Measurements from ENCODE around the gene SBSN.

SBSN gene

DNA sequence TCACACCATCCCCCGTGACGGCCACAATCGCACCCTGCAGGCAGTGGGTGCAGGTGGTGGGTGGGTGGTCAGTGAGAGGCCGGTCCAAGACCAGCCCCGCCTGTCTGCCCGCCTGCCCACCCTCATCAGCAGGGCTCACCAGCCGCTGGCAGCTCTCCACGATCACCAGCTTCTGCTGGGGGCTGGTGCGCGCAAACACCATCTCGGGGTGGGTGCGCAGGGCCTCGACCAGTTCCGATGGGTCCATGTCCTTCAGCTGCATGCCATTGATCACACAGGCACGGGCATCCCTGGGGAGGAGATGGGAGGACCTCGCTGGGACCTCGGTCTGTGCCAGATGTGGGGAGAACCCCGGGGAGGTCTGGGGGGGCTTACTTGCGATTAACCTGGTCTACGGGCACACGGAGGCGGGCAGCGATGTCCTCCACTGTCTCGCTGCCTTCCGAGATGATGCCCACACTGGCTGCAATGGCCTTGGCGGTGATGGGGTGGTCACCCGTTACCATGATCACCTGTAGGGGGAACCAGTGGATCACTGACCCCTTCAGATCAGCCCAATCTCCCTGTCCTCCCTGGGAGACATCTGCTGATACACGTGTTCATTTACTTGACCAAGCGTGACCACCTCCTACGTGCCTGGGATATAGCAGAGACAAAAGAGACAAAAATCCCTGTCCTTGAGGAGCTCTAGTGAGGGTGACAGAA lies 27.3 kb upstream of the SBSN start:
- FAIRE-seq (no peak), DNase-seq (ENCODE audit: extremely low spot score, insufficient read length, low read depth) (no peak)

DNA sequence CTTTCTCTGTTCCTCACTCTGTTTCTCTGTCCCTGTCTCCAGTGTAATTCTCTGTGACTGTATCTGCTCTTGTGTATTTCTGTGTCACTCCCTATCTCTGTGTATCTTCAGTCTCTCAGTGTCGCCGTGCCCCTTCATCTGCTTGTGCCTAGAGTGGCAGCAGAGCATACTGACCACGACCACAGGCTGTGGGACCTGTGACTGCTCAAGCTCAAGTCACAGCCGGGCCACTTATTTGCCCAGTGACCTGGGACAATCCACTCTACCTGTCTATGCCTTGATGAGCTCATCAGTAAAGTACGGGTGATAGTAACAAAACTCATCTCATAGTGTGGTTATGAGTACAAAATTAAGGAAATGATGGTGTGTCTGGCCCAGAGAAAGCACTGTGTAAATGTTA lies 26.0 kb upstream of the SBSN start:
- DNase-seq (ENCODE audit: extremely low spot score, insufficient read length, low read depth) (no peak), FAIRE-seq (no peak)

DNA sequence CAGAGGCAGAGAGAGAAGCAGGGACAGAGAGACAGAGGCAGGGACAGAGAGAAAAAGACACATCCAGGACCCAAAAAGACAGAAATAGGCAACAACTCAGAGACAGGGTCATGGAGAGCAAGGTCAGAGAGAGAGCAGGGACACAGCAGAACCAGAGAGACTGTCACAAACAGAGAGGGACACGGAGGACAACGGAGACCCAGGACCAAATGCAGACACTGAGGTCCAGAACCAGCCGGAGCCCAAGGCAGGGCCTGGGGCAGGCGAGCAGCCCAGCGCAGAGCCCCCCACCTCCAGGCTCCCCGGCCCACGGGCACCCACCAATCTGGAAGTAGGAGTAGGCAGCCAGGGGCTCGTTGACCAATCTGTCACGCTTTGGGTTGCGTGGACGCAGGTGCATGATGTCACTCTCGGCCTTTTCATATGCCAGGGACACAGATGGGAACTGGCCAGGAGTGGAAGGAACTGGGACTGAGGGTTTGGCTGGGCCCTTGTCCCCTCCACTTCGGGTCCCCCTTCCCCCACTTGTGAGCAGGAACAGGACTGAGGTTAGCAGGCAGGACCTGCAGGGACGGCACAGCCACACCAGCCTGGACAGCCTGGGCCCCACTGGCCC lies 25.4 kb upstream of the SBSN start:
- FAIRE-seq (no peak), DNase-seq (ENCODE audit: extremely low spot score, insufficient read length, low read depth) (no peak)

DNA sequence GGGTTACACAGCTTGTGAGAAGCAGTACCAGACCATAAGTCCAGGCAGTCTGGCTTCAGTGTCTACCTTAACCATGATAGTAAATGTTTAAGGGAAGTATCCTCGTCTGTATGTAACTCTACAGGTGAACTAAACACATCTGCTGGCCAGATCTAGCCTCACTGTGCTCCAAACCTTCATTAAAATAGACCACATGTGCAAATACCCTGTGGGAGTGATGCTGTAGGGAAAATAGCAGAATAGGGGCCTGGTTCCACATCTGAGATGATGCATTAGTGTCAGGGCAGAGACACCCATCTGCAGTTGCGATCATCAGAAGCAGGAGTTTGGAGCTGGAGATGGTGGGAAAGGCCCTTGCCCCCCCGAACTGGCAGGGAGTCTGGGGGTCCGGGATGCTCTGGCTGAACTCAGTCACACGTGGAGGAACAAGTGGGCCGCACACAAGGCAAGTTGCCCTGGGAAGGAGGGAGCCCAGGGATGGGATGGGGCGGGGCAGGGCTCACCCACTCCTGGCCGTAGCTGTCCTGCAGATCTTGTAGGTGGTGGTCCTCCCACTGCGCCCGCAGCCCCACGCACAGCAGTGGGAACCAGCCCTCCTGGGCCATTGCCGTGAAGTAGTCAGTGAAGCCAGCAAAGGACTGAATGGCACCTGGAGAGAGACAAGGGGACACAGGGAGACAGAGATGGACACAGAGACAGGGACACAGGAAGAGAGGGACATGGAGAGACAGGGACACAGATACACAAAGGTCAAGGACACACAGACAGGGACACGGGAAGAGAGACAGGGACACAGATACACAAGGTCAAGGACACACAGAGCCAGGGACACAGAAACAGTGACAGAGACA lies 24.6 kb upstream of the SBSN start:
- no peak for FAIRE-seq
- no peak for DNase-seq (ENCODE audit: extremely low spot score, insufficient read length, low read depth)

DNA sequence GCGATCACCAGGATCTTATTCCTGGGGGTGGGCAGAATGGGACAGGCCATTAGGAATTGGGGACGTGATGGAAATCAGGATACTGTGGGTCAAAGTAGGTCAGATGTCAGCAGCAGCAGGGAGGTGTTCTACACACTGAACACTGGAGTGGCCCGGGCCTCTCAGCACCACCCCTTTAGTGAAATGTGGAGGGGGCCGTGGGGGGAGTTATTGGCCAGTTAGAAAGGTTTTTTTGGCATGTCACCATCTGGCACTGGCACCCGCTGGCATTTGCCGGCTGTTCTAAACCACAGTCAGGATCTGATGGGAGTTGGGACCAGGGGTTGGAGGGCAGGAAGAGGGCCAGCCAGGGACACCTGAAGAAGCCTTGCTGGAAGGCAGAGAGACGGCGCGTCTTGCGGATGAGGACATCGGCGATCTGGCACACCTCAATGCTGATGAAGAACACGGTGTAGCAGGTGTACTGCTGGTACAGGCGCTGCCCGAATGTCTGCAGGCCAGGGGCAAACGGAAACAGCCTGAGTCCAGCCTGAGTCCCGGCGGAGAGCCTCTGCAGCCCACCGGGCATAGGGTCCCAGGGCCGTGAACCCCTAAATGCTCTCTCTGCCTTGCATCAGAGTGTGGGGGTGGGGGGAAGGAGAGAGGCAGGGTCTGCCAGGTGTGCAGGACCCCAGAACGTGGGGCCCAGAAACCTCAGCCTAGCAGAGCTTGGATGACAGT lies 23.1 kb upstream of the SBSN start:
- FAIRE-seq (no peak), DNase-seq (ENCODE audit: extremely low spot score, insufficient read length, low read depth) (no peak)

DNA sequence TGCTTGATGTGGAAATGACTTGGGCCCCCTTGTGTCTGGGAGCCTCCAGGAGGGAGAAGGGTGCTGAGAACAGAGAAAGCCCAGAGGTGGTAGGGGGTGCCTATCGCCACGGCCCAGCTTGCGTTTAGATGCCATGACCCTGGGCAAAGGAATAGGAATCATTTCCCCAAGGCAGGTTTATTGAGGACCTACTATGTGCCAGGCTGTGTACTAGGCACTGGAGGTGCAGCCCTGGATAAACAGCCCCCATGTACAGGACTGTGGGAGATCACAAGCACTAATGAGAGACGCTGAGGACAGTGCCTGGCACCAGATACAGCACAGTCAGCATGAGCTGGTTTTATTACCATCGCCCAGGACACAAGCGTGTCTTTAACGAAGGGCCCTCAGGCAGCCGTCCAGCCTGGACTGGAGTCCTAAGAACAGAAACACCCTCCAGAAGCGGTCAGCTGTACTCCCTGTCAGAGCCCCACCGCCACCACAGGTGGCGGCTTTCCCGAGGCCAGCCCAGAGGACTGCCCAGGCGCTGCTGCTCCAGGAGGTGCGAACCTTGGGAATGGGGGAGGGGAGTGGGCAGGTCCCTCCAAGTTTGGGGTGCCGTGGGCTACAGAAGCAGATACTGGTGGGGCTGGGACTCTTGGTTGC lies 21.9 kb upstream of the SBSN start:
- FAIRE-seq: no peak
- DNase-seq (ENCODE audit: extremely low spot score, insufficient read length, low read depth): no peak

DNA sequence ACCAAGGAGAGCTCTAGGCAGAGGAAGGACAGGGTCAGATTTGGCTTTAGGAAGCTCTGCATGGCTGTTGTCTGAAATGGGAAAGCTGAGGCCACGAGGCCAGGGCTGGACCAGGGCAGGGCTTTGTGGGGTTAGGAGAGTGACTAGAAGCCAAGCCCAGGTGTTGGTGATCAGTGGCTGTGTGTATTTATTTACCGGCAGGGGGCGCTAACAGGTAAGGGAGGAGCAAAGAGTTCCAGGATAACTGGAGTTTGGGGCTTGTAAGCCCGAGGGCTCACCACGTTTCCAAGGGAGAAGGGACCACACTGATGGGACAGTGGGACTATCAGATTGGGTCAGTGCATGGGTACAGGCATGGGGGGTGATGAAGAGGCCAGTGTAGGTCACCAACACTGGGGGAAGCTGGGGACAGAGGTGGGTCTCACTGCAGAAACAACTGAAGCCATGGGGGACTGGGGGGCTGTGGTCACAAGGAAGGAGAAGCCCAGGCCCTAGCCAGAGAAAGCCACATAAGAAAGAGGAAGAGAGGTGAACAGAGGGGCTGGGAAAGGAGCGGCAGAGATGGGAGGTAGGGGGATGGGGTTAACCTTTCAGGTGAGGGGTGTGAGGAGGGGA lies 21.2 kb upstream of the SBSN start:
- DNase-seq (ENCODE audit: extremely low spot score, insufficient read length, low read depth) (peak; percentile 53), FAIRE-seq (peak; percentile 75)

DNA sequence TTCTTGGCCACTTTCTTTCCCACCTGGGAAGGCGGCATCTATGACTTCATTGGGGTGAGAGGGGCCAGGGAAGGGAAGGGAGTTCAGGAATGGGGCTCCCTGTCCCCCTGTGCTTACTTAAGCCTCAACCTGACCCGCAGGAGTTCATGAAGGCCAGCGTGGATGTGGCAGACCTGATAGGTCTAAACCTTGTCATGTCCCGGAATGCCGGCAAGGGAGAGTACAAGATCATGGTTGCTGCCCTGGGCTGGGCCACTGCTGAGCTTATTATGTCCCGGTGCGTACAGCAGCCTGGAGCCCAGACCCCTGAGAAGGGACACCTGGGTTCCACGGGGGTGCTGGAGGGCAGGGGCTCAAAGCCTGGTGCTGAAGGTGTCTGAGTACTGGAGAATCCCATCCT lies 18.4 kb upstream of the SBSN start:
- FAIRE-seq: no peak

DNA sequence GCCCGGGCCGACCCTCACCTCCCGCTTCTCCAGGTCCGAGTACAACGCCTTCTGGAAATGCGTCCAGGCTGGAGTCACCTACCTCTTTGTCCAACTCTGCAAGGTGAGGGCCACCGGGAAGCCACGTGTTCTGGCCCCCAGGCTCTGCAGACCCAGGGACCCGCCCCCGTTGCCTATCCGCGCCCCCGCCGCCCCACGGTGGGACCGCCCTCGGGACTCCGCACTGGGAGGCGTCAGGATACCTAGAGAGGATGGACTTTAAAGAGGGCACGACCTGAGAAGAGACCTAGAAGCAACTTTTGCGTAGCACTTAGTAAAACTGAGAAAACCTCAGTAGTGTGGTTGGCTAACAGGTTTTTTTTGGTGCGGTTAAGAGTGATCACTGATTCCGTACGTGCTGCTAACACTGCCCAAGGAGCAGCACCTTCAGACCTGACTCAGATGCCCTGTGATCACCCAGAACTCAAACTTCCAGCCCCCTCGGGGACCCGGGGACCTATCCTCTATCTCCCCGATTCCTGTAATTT lies 17.8 kb upstream of the SBSN start:
- peak; percentile 70 for DNase-seq (ENCODE audit: extremely low spot score, insufficient read length, low read depth)
- FAIRE-seq: peak; percentile 92

More for the DNA sequence above, 18.4 kb upstream of the SBSN start:
- no peak for DNase-seq (ENCODE audit: extremely low spot score, insufficient read length, low read depth)

DNA sequence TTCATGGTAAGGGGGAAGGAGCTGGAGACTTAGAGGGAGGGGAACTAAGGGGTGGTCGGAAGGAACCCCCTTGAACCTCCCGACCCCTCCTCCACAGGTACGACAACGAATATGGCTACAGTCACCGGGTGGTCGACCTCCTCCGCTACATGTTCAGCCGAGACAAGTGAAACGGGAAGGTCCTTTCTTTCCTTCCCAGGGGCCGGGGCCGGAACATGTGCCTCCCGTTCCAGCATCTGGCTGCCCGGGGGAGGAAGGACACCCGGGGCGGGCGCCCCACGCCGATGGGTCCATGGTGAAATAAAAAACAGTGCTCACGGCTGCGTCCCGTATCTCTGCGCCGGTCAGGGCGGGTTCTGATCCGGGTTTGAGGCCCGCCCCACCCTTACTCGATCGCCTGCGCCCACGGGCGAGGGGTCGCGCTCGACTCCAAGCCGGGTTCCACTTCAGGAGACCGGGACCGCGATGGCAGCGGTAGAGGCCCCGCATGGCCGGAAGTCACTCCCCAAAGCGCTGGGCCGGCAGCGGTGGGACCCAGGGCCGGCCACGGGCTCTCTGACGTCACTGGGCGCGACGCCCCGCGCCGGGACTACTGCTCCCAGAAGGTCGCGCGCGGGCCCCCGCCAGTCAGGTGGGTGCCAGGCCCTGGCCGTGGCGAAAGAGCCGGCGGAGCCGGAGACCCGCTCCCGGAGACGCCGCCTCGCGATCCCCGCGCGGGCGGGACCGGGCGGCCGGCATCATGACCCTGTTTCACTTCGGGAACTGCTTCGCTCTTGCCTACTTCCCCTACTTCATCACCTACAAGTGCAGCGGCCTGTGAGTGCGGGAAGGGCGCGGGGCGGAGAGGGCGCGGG lies 17.1 kb upstream of the SBSN start, which contains the start of gene TMEM147:
TSS of gene TMEM147 (plus strand) at position 626 of the 854 bp plus-strand sequence. CDS start at position 740, 114 bp downstream.
- FAIRE-seq (peak; percentile 88), DNase-seq (ENCODE audit: extremely low spot score, insufficient read length, low read depth) (peak; percentile 96)

DNA sequence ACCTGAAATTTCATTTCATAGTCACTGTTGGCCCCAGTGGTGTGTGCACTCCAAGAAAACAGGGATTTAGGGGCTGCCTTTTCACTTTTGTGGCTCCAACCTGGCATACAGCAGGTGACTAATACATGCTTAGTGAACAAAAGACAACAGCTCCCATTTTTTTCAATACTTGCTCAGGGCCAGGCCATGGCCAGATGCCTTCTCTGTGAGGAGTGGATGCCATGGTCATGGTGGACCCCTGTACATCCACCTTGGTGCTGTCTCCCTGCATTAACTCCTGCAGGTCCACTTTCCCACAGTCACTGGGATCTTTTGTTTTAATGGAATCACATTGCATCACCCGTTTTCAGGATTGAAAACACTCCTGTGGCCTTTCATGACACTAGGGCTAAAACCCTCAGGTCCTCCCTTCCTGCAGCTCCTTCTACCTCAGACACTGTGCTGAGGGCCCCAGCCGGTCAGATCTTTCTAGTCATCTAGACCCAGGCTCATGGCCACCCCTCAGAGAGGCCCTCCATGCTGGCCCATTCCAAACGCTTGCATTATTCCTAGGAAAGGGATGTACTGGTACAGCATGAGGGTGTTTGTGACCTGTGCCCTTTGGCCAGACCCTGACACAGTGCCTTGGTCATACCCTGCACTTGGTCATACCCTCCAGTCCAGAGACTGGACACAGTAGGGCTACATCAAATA lies 16.1 kb upstream of the SBSN start:
- DNase-seq (ENCODE audit: extremely low spot score, insufficient read length, low read depth): no peak
- no peak for FAIRE-seq

DNA sequence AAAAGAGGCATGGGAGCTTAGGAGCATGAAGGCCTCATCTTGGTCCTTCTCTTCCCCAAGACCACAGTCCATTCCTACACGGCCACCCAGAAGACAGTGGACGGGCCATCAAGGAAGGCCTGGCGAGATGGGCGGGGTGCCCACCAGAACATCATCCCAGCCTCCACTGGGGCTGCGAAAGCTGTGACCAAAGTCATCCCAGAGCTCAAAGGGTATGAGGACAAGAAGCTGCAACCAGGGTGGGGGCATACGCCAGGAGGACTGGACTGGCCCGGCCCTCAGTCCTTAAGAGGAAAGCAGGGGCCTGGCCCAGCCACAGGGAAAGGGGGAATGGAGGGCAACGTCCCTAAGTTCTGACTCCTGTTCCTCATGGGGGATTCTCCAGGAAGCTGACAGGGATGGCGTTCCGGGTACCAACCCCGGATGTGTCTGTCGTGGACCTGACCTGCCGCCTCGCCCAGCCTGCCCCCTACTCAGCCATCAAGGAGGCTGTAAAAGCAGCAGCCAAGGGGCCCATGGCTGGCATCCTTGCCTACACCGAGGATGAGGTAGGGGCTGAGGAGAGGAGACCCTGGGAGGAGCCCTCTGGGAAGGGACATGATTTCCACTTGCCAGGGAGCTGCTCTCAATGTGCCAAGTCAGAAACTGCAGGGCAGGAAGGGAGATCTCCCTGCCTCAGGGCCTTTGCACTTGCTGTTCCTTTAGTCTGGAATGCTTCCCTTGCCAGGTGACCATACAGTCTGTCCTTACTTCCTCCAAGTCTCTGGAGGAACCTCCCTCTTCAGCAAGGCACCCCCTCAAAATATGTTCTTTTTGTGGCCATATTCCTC lies 15.4 kb upstream of the SBSN start:
- no peak for FAIRE-seq
- DNase-seq (ENCODE audit: extremely low spot score, insufficient read length, low read depth): no peak

DNA sequence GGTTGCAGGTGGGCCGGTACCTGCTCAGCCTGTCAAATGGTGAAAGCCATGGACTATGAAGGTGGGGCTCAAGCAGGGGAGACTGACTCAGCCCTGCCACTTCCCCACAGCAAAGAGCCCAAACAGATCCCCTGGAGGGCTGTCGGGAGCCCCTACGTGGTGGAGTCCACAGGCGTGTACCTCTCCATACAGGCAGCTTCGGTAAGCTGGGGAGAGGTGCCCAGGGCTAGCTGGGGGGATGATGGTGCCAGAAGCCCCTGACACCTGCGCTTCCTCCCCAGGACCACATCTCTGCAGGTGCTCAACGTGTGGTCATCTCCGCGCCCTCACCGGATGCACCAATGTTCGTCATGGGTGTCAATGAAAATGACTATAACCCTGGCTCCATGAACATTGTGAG lies 14.1 kb upstream of the SBSN start:
- FAIRE-seq: no peak
- DNase-seq (ENCODE audit: extremely low spot score, insufficient read length, low read depth): no peak

DNA sequence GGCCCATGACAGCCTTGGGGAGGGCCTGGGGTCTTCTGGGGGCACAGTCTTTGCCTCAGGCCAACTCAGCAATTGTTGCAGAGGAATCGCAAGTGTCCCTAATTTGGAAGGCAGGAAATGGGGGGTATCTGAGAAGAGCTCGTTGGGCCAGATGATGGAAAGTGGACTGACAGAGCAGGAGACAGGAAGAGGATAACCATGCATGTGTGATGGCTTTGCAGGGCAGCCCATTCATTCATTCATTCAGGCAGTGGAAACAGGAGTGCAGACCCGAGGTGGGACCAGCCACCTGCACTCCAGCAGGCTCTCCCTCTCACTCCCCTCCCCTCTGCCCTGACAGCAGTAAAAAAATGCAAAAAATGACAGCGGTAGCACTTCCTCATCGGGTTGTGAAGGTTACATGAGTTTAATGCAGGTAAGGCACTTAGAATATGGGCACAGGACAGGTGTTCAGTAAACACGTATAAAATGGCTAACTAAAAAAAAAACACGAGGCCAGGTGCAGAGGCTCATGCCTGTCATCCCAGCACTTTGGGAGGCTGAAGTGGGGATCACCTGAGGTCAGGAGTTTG lies 12.3 kb upstream of the SBSN start:
- FAIRE-seq (no peak), DNase-seq (ENCODE audit: extremely low spot score, insufficient read length, low read depth) (no peak)

DNA sequence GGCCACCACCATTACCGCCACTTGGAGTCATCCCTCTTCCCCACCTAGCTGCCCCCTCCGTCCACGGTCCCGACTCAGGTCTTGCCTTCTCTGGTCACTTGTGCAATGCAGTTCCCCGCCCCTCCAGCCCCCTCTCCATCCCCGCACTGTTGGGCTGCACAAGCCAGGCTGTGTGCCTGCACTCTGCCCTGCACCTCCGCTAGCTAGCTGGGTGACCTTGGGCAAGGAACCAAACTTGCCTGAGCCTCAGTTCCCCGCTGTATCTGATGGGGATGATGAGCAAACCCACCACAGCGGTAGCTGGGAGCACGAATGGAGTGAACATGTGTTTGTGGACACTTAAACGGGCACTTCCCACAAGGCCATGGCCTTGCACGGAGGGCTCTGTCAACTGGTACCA lies 11.7 kb upstream of the SBSN start:
- FAIRE-seq (no peak), DNase-seq (ENCODE audit: extremely low spot score, insufficient read length, low read depth) (no peak)

DNA sequence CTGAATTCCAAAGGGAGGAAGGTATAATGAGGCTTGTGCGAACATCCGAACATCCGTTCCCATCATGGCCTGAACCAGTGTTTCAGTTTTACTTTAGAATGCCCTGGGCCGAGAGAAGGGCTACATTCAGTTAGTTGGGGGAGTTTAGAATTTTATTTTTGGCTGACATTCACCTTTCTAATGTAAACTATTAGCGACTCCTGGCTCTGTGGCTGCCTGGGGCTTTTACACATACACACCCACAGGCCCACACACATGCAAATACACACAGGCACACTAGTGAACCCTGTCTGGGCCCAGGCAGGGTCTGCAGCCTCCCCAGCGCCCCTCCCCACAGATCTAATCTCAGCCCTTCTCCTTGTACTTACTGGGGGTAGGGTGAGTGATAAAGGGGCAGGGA lies 11.2 kb upstream of the SBSN start:
- DNase-seq (ENCODE audit: extremely low spot score, insufficient read length, low read depth) (no peak), FAIRE-seq (peak; percentile 50)

Measured in GM18507 (cell line).